Measurements from ENCODE around the gene SRD5A3. TPM values are rescaled to one million over a fixed set of nuclear protein-coding genes. Genes with fewer than 3 reads are reported as not detected.

SRD5A3 gene
- total and polyA plus RNA-seq, 9 of the 15 experiments (the other 6 are each of a cell fraction or from before 2014, with no cell fraction given) = 2.5 to 37.0 (median 13.3) TPM

GRCh38 chr4:55386073-55386472, 40.0 kb downstream of the SRD5A3 start:
- peak overlapping the region; percentile 77 for H2AFZ ChIP-seq (ENCODE audit: low read depth, low read length)
- CTCF ChIA-PET (ENCODE audit: low intra/inter-chr PET ratio) = no interaction called here
- no peak for TF ChIP-seq EZH2 (IDR thresholded peaks at IDR 0.05; ENCODE audit: borderline replicate concordance, low read depth, low read length)
- TF ChIP-seq ZNF280B (CRISPR knock-in tag; IDR thresholded peaks at IDR 0.05) = no peak
- peak; percentile 82 for TF ChIP-seq ZNF143 (CRISPR knock-in tag; IDR thresholded peaks at IDR 0.05)
- TF ChIP-seq HCFC1 (IDR thresholded peaks at IDR 0.05; ENCODE audit: low read depth, low read length) = peak; percentile 89
- peak; percentile 40 for TF ChIP-seq TBP (optimal IDR thresholded peaks at IDR 0.05; ENCODE audit: low read depth, low read length)
- 0 out of 2 replicates have a peak, but pooled peaks have one; percentile 2 for TF ChIP-seq ELF1 (tag; IDR thresholded peaks at IDR 0.05)
- peak; percentile 68 for TF ChIP-seq PKNOX1 (IDR thresholded peaks at IDR 0.05)
- peak; percentile 84 for TF ChIP-seq CREM (IDR thresholded peaks at IDR 0.05; ENCODE audit: low read depth)
- TF ChIP-seq MEIS2 (IDR thresholded peaks at IDR 0.05; ENCODE audit: partially characterized antibody) = peak; percentile 46
- TF ChIP-seq SIX5 (IDR thresholded peaks at IDR 0.05; ENCODE audit: borderline replicate concordance in 1 of 2, insufficient read depth in 1 of 2, low read depth in 1 of 2, low read length in 2 of 2) = peak; percentile 63 to 66; a peak in 3 of 4 replicates
- TF ChIP-seq AFF1 (IDR thresholded peaks at IDR 0.05; ENCODE audit: low read depth in 1 of 2, partially characterized antibody in 2 of 2) = peak in 1 of 2 experiments; percentile 64
- peak; percentile 44; the same call in 1 of the 2 replicates for TF ChIP-seq CREB1 (IDR thresholded peaks at IDR 0.05)
- TF ChIP-seq CREB1 (CRISPR knock-in tag; IDR thresholded peaks at IDR 0.05) = no peak
- TF ChIP-seq ZBTB33 (CRISPR knock-in tag; IDR thresholded peaks at IDR 0.05) = no peak

More at GRCh38 chr4:55386073-55386472, 40.0 kb downstream of the SRD5A3 start:
- intact Hi-C loops (cut with micrococcal nuclease) = loop anchor here (1.0 to 2.0 kb wide), 2 partner anchors 11 to 39 kb away; partner anchors contain the start of gene SRD5A3
- H3K9ac ChIP-seq (ENCODE audit: insufficient read depth in 1 of 2, low read depth in 2 of 2, low read length in 2 of 2) = peak overlapping the region in 1 of 2 experiments; percentile 19; a peak in 1 of 4 replicates
- H3K36me3 ChIP-seq (ENCODE audit: control insufficient read depth, insufficient read depth, low read length) = no peaks in the 10 kb centered on the region
- no peak overlapping the region for H3K4me3 ChIP-seq
- H3K9me3 ChIP-seq (replicated peaks; ENCODE audit: control insufficient read depth, insufficient read depth, low read depth, low read length) = no peaks in the 10 kb centered on the region
- peak; percentile 89 for FAIRE-seq
- H3K9me1 ChIP-seq (ENCODE audit: control insufficient read depth, insufficient read depth, low read length) = no peaks in the 10 kb centered on the region
- peak; percentile 91 for ATAC-seq
- peaks cover 29 to 42% of the 10 kb centered on the region in 2 experiments for H3K4me1 ChIP-seq (replicated peaks in 1 of 2; ENCODE audit: control insufficient read depth in 2 of 2, insufficient read depth in 2 of 2, low read length in 2 of 2)
- POLR2A ChIA-PET = interaction anchor here (0.5 to 2.1 kb wide), 4 partner anchors 9 to 156 kb away, joined by 3 to 23 read pairs (median 3); partner anchors contain the start of gene TMEM165
- no peaks in the 10 kb centered on the region for H3K27me3 ChIP-seq (ENCODE audit: control insufficient read depth in 2 of 2, insufficient read depth in 2 of 2, low read length in 2 of 2)
- H3K79me2 ChIP-seq (ENCODE audit: control insufficient read depth, insufficient read depth, low read length) = no peaks in the 10 kb centered on the region
- peak overlapping the region; percentile 53 for H3K27ac ChIP-seq (ENCODE audit: extremely low read depth, low read depth, low read length)
- in situ Hi-C loops (cut with MboI) = no loop called here
- no TSS peak for BruUV-seq (replicated peaks)
- peak overlapping the region; percentile 60 for H3K4me2 ChIP-seq (ENCODE audit: insufficient read depth, low read length)
- DNase-seq (ENCODE audit: extremely low read depth in 1 of 4, low spot score in 3 of 4) = peak; percentile 46 to 73 (median 60)
- H4K20me1 ChIP-seq (replicated peaks; ENCODE audit: control insufficient read depth, insufficient read depth, low read length) = no peaks in the 10 kb centered on the region
